Pericardium fibroblast (primary cell): ENCODE results near the gene IQCN. TPM values are rescaled to one million over a fixed set of nuclear protein-coding genes. Genes with fewer than 3 reads are reported as not detected.

Experiments
- total RNA-seq: library from RNA; depleted of rRNA; stranded (reverse); fragments of >200 nt; gene quantifications from 2 replicates; pipeline ENCODE4 v1.2.3, GENCODE V29; 2015

The IQCN gene
- 0.47 and 1.8 TPM in 2 replicates for total RNA-seq

GRCh38 chr19:18274219-18274780 is at the start of gene IQCN:
Gene IQCN (minus strand): TSS chr19:18274452. CDS start chr19:18269478, 4,974 bp downstream.

GRCh38 chr19:18322759-18323460 is 48.7 kb upstream of the IQCN start, which contains the start of gene LSM4:
Gene LSM4 (minus strand): TSS chr19:18323076. CDS start chr19:18323020, 56 bp downstream.

GRCh38 chr19:18281082-18282020 is 7.1 kb upstream of the IQCN start, which contains the start of gene JUND:
Gene JUND (minus strand): TSS chr19:18281622. CDS start chr19:18281484, 138 bp downstream.

GRCh38 chr19:18225702-18226468 is 48.4 kb downstream of the IQCN start, which contains the start of gene PDE4C:
Gene PDE4C (minus strand): TSS chr19:18226438. CDS start chr19:18226415, 23 bp downstream.

Other genes with a start within 250 kb of the IQCN start
- not detected in 2 replicates for gene IL12RB1, start 187.5 kb downstream of the IQCN start, total RNA-seq
- 4.3 and 7.1 TPM in 2 replicates for gene MAST3, start 176.7 kb downstream of the IQCN start, total RNA-seq
- gene PIK3R2, start 121.3 kb downstream of the IQCN start, total RNA-seq: 48.8 and 49.8 TPM in 2 replicates
- gene IFI30, start 100.6 kb downstream of the IQCN start, total RNA-seq: 3.5 TPM in 1 of 2 replicates, not detected in the other
- 36.8 and 55.7 TPM in 2 replicates for gene MPV17L2, start 81.2 kb downstream of the IQCN start, total RNA-seq
- 2.0 and 2.2 TPM in 2 replicates for gene RAB3A, start 70.4 kb downstream of the IQCN start, total RNA-seq
- gene PDE4C, start 48.0 kb downstream of the IQCN start, total RNA-seq: 6.2 TPM in 1 of 2 replicates, not detected in the other
- gene JUND, start 7.2 kb upstream of the IQCN start, total RNA-seq: 364 and 374 TPM in 2 replicates
- 150 and 182 TPM in 2 replicates for gene LSM4, start 48.6 kb upstream of the IQCN start, total RNA-seq
- gene PGPEP1, start 66.1 kb upstream of the IQCN start, total RNA-seq: 6.1 and 32.4 TPM in 2 replicates
- gene GDF15, start 111.7 kb upstream of the IQCN start, total RNA-seq: 28.9 and 61.3 TPM in 2 replicates
- gene LRRC25, start 123.2 kb upstream of the IQCN start, total RNA-seq: 0.12 TPM in 1 of 2 replicates, not detected in the other
- gene SSBP4, start 144.9 kb upstream of the IQCN start, total RNA-seq: 159 and 208 TPM in 2 replicates
- 27.2 and 49.5 TPM in 2 replicates for gene ISYNA1, start 163.7 kb upstream of the IQCN start, total RNA-seq
- 9.5 and 11.8 TPM in 2 replicates for gene ELL, start 247.6 kb upstream of the IQCN start, total RNA-seq